ENCODE data around the gene DPYD.

The DPYD gene

GRCh38 chr1:97649591-97649990 is 271.2 kb downstream of the DPYD start:
- Histone ChIP-seq H3K36me3 (ENCODE audit: control insufficient read depth, insufficient read depth, low read length) (no peaks in the 10 kb centered on the region), H3K27me3 (replicated peaks; ENCODE audit: control insufficient read depth, insufficient read depth, low read length) (no peaks in the 10 kb centered on the region), H3K4me3 (replicated peaks; ENCODE audit: low read depth, low read length) (no peak overlapping the region)
- no peak for DNase-seq (ENCODE audit: extremely low read depth, insufficient read length)
- TF ChIP-seq CTCF (IDR thresholded peaks at IDR 0.05; ENCODE audit: insufficient read depth, low read length, poor library complexity, severe bottlenecking): no peak

- DNase-seq (ENCODE audit: extremely low read depth, insufficient read length): no peak
- no peaks in the 10 kb centered on the region for H3K36me3 ChIP-seq (ENCODE audit: control insufficient read depth, insufficient read depth, low read length)
- H3K4me3 ChIP-seq (replicated peaks; ENCODE audit: low read depth, low read length): no peak overlapping the region
- no peaks in the 10 kb centered on the region for H3K27me3 ChIP-seq (replicated peaks; ENCODE audit: control insufficient read depth, insufficient read depth, low read length)
- no peak for TF ChIP-seq CTCF (IDR thresholded peaks at IDR 0.05; ENCODE audit: insufficient read depth, low read length, poor library complexity, severe bottlenecking)
Observed at GRCh38 chr1:97647776-97648175, 273.1 kb downstream of the DPYD start.

- no peaks in the 10 kb centered on the region for H3K36me3 ChIP-seq (ENCODE audit: control insufficient read depth, insufficient read depth, low read length)
- TF ChIP-seq CTCF (IDR thresholded peaks at IDR 0.05; ENCODE audit: insufficient read depth, low read length, poor library complexity, severe bottlenecking): no peak
- DNase-seq (ENCODE audit: extremely low read depth, insufficient read length): no peak
- no peaks in the 10 kb centered on the region for H3K27me3 ChIP-seq (replicated peaks; ENCODE audit: control insufficient read depth, insufficient read depth, low read length)
- H3K4me3 ChIP-seq (replicated peaks; ENCODE audit: low read depth, low read length): no peak overlapping the region
Observed at GRCh38 chr1:97646071-97646470, 274.8 kb downstream of the DPYD start.

GRCh38 chr1:97640677-97641076 is 280.2 kb downstream of the DPYD start:
- no peak for TF ChIP-seq CTCF (IDR thresholded peaks at IDR 0.05; ENCODE audit: insufficient read depth, low read length, poor library complexity, severe bottlenecking)
- DNase-seq (ENCODE audit: extremely low read depth, insufficient read length): no peak
- no peaks in the 10 kb centered on the region for H3K36me3 ChIP-seq (ENCODE audit: control insufficient read depth, insufficient read depth, low read length)
- no peaks in the 10 kb centered on the region for H3K27me3 ChIP-seq (replicated peaks; ENCODE audit: control insufficient read depth, insufficient read depth, low read length)
- H3K4me3 ChIP-seq (replicated peaks; ENCODE audit: low read depth, low read length): no peak overlapping the region

- H3K36me3 ChIP-seq (ENCODE audit: control insufficient read depth, insufficient read depth, low read length): no peaks in the 10 kb centered on the region
- no peak overlapping the region for H3K4me3 ChIP-seq (replicated peaks; ENCODE audit: low read depth, low read length)
- no peak for TF ChIP-seq CTCF (IDR thresholded peaks at IDR 0.05; ENCODE audit: insufficient read depth, low read length, poor library complexity, severe bottlenecking)
- no peak for DNase-seq (ENCODE audit: extremely low read depth, insufficient read length)
- no peaks in the 10 kb centered on the region for H3K27me3 ChIP-seq (replicated peaks; ENCODE audit: control insufficient read depth, insufficient read depth, low read length)
Observed at GRCh38 chr1:97636941-97637340, 283.9 kb downstream of the DPYD start.

GRCh38 chr1:97634758-97635157 is 286.1 kb downstream of the DPYD start:
- no peak overlapping the region for H3K4me3 ChIP-seq (replicated peaks; ENCODE audit: low read depth, low read length)
- H3K27me3 ChIP-seq (replicated peaks; ENCODE audit: control insufficient read depth, insufficient read depth, low read length): no peaks in the 10 kb centered on the region
- no peak for DNase-seq (ENCODE audit: extremely low read depth, insufficient read length)
- no peak for TF ChIP-seq CTCF (IDR thresholded peaks at IDR 0.05; ENCODE audit: insufficient read depth, low read length, poor library complexity, severe bottlenecking)
- no peaks in the 10 kb centered on the region for H3K36me3 ChIP-seq (ENCODE audit: control insufficient read depth, insufficient read depth, low read length)
